ENCODE data around the gene MLN.
A peak's percentile ranks its signal among the peaks of the same experiment; 100 is the strongest.

MLN gene, protein sequence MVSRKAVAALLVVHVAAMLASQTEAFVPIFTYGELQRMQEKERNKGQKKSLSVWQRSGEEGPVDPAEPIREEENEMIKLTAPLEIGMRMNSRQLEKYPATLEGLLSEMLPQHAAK

GRCh38 chr6:33803571-33804053 is at the start of gene MLN:
Gene MLN, minus strand, starts transcription at chr6:33804003. Its CDS starts 2,840 bp downstream, at chr6:33801163.
- no peak within 1 kb of the TSS for H3K4me3 ChIP-seq (ENCODE audit: low read length)
- TF ChIP-seq, protein P1, sequence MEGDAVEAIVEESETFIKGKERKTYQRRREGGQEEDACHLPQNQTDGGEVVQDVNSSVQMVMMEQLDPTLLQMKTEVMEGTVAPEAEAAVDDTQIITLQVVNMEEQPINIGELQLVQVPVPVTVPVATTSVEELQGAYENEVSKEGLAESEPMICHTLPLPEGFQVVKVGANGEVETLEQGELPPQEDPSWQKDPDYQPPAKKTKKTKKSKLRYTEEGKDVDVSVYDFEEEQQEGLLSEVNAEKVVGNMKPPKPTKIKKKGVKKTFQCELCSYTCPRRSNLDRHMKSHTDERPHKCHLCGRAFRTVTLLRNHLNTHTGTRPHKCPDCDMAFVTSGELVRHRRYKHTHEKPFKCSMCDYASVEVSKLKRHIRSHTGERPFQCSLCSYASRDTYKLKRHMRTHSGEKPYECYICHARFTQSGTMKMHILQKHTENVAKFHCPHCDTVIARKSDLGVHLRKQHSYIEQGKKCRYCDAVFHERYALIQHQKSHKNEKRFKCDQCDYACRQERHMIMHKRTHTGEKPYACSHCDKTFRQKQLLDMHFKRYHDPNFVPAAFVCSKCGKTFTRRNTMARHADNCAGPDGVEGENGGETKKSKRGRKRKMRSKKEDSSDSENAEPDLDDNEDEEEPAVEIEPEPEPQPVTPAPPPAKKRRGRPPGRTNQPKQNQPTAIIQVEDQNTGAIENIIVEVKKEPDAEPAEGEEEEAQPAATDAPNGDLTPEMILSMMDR (IDR thresholded peaks at IDR 0.05; ENCODE audit: insufficient read depth, low read depth, low read length, missing control alignments): no peak
- no peak for DNase-seq (ENCODE audit: low read depth)

- no peak overlapping the region for H3K4me3 ChIP-seq (ENCODE audit: low read length)
- TF ChIP-seq, protein P1 (IDR thresholded peaks at IDR 0.05; ENCODE audit: insufficient read depth, low read depth, low read length, missing control alignments): no peak
- DNase-seq (ENCODE audit: low read depth): no peak
Observed at GRCh38 chr6:33853026-33853425, 49.2 kb upstream of the MLN start.

DNA sequence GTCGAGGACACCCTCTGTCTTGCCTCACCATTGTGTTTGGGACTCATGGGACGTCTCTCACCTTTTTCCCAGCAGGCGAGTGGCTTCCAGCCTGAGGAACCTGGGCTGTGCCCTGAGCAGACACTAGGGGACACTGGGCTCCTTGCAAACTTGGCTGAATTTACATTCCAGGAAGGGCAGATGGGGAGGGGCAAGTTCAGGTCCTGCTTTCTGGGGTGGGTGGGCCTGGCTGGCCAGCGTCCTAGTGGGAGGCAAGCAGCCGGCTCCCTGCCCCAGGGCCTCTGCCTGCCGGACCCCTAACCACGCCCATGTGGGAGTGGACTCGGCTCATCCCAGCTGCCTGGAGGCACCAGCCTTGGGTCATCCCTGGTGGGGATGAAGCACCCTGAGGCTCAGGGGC is 48.2 kb upstream of the MLN start:
- no peak overlapping the region for H3K4me3 ChIP-seq (ENCODE audit: low read length)
- TF ChIP-seq, protein P1 (IDR thresholded peaks at IDR 0.05; ENCODE audit: insufficient read depth, low read depth, low read length, missing control alignments): peak; percentile 63
- DNase-seq (ENCODE audit: low read depth): peak; percentile 46

GRCh38 chr6:33850869-33851541 is 47.2 kb upstream of the MLN start:
- TF ChIP-seq, protein P1 (IDR thresholded peaks at IDR 0.05; ENCODE audit: insufficient read depth, low read depth, low read length, missing control alignments): no peak
- DNase-seq (ENCODE audit: low read depth): no peak
- no peak overlapping the region for H3K4me3 ChIP-seq (ENCODE audit: low read length)

- TF ChIP-seq, protein P1 (IDR thresholded peaks at IDR 0.05; ENCODE audit: insufficient read depth, low read depth, low read length, missing control alignments): no peak
- no peak for DNase-seq (ENCODE audit: low read depth)
- no peak overlapping the region for H3K4me3 ChIP-seq (ENCODE audit: low read length)
Observed at GRCh38 chr6:33850296-33850695, 46.5 kb upstream of the MLN start.

DNA sequence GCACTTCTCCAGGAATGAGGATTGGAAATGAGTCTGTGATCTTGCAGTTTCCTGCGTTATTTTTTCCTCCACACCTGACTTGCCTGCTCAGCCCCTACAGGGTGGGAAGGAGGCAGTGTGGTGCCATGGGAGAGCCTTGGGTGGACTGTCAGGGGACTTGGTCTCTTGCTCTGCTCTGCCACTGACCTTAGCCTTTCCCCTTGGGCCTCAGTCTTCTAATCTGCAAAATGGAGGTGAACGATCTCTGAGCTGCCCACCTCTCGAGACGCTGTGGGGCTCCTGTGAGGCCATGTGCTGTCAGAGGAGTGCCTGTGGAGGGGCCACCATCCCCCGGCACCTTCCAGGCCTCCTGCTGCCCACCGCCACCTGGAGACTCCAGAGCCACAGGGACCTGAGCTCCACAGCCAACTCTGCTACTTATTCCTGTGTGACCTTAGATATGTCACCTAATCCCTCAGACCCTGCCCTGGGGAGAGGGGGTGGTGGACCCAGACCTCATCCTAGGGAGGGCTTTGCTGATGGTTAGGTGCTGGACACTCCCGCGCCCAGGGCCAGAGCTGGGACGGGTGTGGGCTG is 45.8 kb upstream of the MLN start:
- H3K4me3 ChIP-seq (ENCODE audit: low read length): no peak overlapping the region
- TF ChIP-seq, protein P1 (IDR thresholded peaks at IDR 0.05; ENCODE audit: insufficient read depth, low read depth, low read length, missing control alignments): no peak
- no peak for DNase-seq (ENCODE audit: low read depth)
